Measurements from ENCODE around the gene CDK14.

The CDK14 gene

GRCh38 chr7:90886416-90886815 is 290.3 kb downstream of the CDK14 start:
- no peak for DNase-seq
- H3K4me1 ChIP-seq: no peaks in the 10 kb centered on the region

GRCh38 chr7:90889210-90889609 is 293.1 kb downstream of the CDK14 start:
- no peak for TF ChIP-seq CTCF (IDR thresholded peaks at IDR 0.05; ENCODE audit: low read depth, low read length)
- Histone ChIP-seq H3K27me3 (no peaks in the 10 kb centered on the region), H3K9me3 (no peaks in the 10 kb centered on the region), H3K4me3 (ENCODE audit: low read depth, low read length) (no peak overlapping the region), H3K36me3 (no peaks in the 10 kb centered on the region), H3K4me1 (no peaks in the 10 kb centered on the region)
- DNase-seq: no peak

More at GRCh38 chr7:90886416-90886815, 290.3 kb downstream of the CDK14 start:
- TF ChIP-seq CTCF (IDR thresholded peaks at IDR 0.05; ENCODE audit: low read depth, low read length): no peak
- Histone ChIP-seq H3K36me3 (no peaks in the 10 kb centered on the region), H3K4me3 (ENCODE audit: low read depth, low read length) (no peak overlapping the region), H3K27me3 (no peaks in the 10 kb centered on the region), H3K9me3 (no peaks in the 10 kb centered on the region)

- Histone ChIP-seq H3K9me3 (no peaks in the 10 kb centered on the region), H3K4me3 (ENCODE audit: low read depth, low read length) (no peak overlapping the region), H3K36me3 (no peaks in the 10 kb centered on the region), H3K27me3 (no peaks in the 10 kb centered on the region), H3K4me1 (no peaks in the 10 kb centered on the region)
- DNase-seq: no peak
- TF ChIP-seq CTCF (IDR thresholded peaks at IDR 0.05; ENCODE audit: low read depth, low read length): no peak
Observed at GRCh38 chr7:90889644-90890043, 293.5 kb downstream of the CDK14 start.

GRCh38 chr7:90891529-90891928 is 295.4 kb downstream of the CDK14 start:
- TF ChIP-seq CTCF (IDR thresholded peaks at IDR 0.05; ENCODE audit: low read depth, low read length): no peak
- no peaks in the 10 kb centered on the region for H3K36me3 ChIP-seq
- no peaks in the 10 kb centered on the region for H3K9me3 ChIP-seq
- H3K4me1 ChIP-seq: no peaks in the 10 kb centered on the region
- H3K4me3 ChIP-seq (ENCODE audit: low read depth, low read length): no peak overlapping the region
- no peaks in the 10 kb centered on the region for H3K27me3 ChIP-seq
- no peak for DNase-seq

- Histone ChIP-seq H3K27me3 (no peaks in the 10 kb centered on the region), H3K36me3 (no peaks in the 10 kb centered on the region), H3K4me1 (no peaks in the 10 kb centered on the region), H3K4me3 (ENCODE audit: low read depth, low read length) (no peak overlapping the region), H3K9me3 (no peaks in the 10 kb centered on the region)
- no peak for TF ChIP-seq CTCF (IDR thresholded peaks at IDR 0.05; ENCODE audit: low read depth, low read length)
- DNase-seq: no peak
Observed at GRCh38 chr7:90892213-90892612, 296.1 kb downstream of the CDK14 start.

- Histone ChIP-seq H3K36me3 (no peaks in the 10 kb centered on the region), H3K4me1 (no peaks in the 10 kb centered on the region), H3K27me3 (no peaks in the 10 kb centered on the region), H3K9me3 (no peaks in the 10 kb centered on the region), H3K4me3 (ENCODE audit: low read depth, low read length) (no peak overlapping the region)
- DNase-seq: no peak
- TF ChIP-seq CTCF (IDR thresholded peaks at IDR 0.05; ENCODE audit: low read depth, low read length): no peak
Observed at GRCh38 chr7:90894122-90894521, 298.0 kb downstream of the CDK14 start.

Measured in BE2C (cell line).